Small intestine (tissue), 7 donors: ENCODE data around the gene DNAI2. TPM values are rescaled to one million over a fixed set of nuclear protein-coding genes. Genes with fewer than 3 reads are reported as not detected.

ENCODE experiments used
- DNase-seq, 2 donors: peaks; one replicate each; pipeline versions ENCODE4 v3.0.0 to v3.0.0-alpha.2; 2013
- FAIRE-seq: peaks from 2 replicates; lab custom pipeline; 2012; peaks lifted over from hg19 to GRCh38; lab: Jason Lieb, UNC
- H3K27ac ChIP-seq, 3 donors: one replicate each; pipeline ENCODE4 v1.5.1; 2013; ENCODE audit warnings: low read length in 2 of 3, mild to moderate bottlenecking in 2 of 3, control low read depth in 1 of 3, inconsistent platforms in 1 of 3, low read depth in 1 of 3, moderate library complexity in 1 of 3
- H3K27me3 ChIP-seq, 3 donors: one replicate each; pipeline ENCODE4 v1.6.1; 2013; ENCODE audit warnings: low read length in 3 of 3, inconsistent platforms in 1 of 3; ENCODE audit not compliant: control insufficient read depth in 3 of 3, insufficient read depth in 3 of 3
- H3K36me3 ChIP-seq, 3 donors: one replicate each; pipeline ENCODE4 v1.6.1; 2013; ENCODE audit warnings: low read length in 3 of 3, inconsistent platforms in 1 of 3, low read depth in 1 of 3, mild to moderate bottlenecking in 1 of 3, moderate library complexity in 1 of 3; ENCODE audit not compliant: control insufficient read depth in 3 of 3, insufficient read depth in 2 of 3
- H3K4me1 ChIP-seq, 3 donors: one replicate each; pipeline ENCODE4 v1.6.1; 2013; ENCODE audit warnings: low read length in 2 of 3, inconsistent platforms in 1 of 3, low read depth in 1 of 3, mild to moderate bottlenecking in 1 of 3, moderate library complexity in 1 of 3; ENCODE audit not compliant: control insufficient read depth in 3 of 3, insufficient read depth in 2 of 3
- H3K4me3 ChIP-seq, 3 donors: one replicate each; pipeline ENCODE4 v1.5.1; 2013; ENCODE audit warnings: low read length in 3 of 3, control low read depth in 1 of 3, inconsistent platforms in 1 of 3, low read depth in 1 of 3, mild to moderate bottlenecking in 1 of 3, moderate library complexity in 1 of 3
- H3K9me3 ChIP-seq, 2 donors: one replicate each; pipeline ENCODE4 v1.6.1; 2013; ENCODE audit warnings: low read depth in 1 of 2, low read length in 1 of 2; ENCODE audit not compliant: control insufficient read depth in 2 of 2, insufficient read depth in 1 of 2
- WGBS, 3 donors: extraction: QIAGEN DNeasy Blood & Tissue Kit; methylation state at CpG; one replicate each; pipeline ENCODE4 v1.1.7; 2013; 5-methylcytosine and 5-hydroxymethylcytosine counted together
- polyA plus RNA-seq, 4 donors: library from polyadenylated mRNA; stranded (reverse) in 3 of 4; unstranded in 1 of 4; fragments of 200-250 nt in 3 of 4; fragments of 120-200 nt in 1 of 4; gene quantifications; one replicate each; pipeline versions ENCODE4 v1.2.1 to v1.2.3, GENCODE V29; 2013
- donor health status: healthy with polysubstance abuse.
- donor health status: control.
- donor health status: control.
- donor health status: Bipolar disorder and iron deficiency.
- donor health status: healthy.

The DNAI2 gene
- polyA plus RNA-seq, 4 donors: 0.03 to 0.10 TPM; not detected in 2

DNA sequence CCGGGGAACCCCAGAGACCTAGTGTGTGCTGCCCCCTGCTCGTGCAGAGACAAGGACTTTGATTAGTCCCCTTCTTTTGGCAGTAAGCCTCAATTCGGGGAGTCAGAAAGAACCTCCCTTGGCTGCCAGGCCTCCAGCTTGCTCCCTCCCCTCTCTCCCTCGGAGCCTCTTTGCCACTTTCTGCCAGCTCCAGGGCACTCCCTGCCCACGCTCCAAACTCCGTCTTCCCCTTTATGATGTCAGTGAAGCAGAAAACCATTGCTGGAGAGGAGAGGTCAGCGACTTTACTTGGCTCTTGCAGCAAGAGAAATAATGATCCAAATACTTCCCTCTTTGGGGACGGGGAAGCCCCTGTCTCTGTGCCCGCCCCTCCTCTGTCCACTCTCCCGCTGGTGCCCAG, 32.6 kb upstream of the DNAI2 start:
- Histone ChIP-seq H3K27me3 (no peaks in the 10 kb centered on the region), H3K9me3 (no peaks in the 10 kb centered on the region), H3K27ac (no peak overlapping the region), H3K36me3 (peaks cover 0 to 60% (median 0%) of the 10 kb centered on the region in 3 donors), H3K4me1 (no peaks in the 10 kb centered on the region), H3K4me3 (no peak overlapping the region)
- FAIRE-seq (no peak), DNase-seq (no peak)
- WGBS, 3 donors: 59 to 62% (median 61%) methylated on average over 10 of the region's 10 CpGs

GRCh38 chr17:74241847-74242246, 32.2 kb upstream of the DNAI2 start:
- Histone ChIP-seq H3K36me3 (peaks cover 0 to 56% (median 0%) of the 10 kb centered on the region in 3 donors), H3K27ac (no peak overlapping the region), H3K27me3 (no peaks in the 10 kb centered on the region), H3K9me3 (no peaks in the 10 kb centered on the region), H3K4me1 (no peaks in the 10 kb centered on the region), H3K4me3 (no peak overlapping the region)
- no peak for FAIRE-seq
- 46 to 80% (median 78%) methylated on average over 2 of the region's 2 CpGs for WGBS, 3 donors
- DNase-seq: no peak

- FAIRE-seq (no peak), DNase-seq (no peak)
- 62 to 80% (median 72%) methylated on average over 13 of the region's 13 CpGs for WGBS, 3 donors
- no peaks in the 10 kb centered on the region for H3K27me3 ChIP-seq
- H3K4me3 ChIP-seq: no peak overlapping the region
- peaks cover 0 to 55% (median 0%) of the 10 kb centered on the region in 3 donors for H3K36me3 ChIP-seq
- no peaks in the 10 kb centered on the region for H3K4me1 ChIP-seq
- H3K9me3 ChIP-seq: no peaks in the 10 kb centered on the region
- H3K27ac ChIP-seq: no peak overlapping the region
These were observed 30.9 kb upstream of the DNAI2 start for GRCh38 chr17:74243013-74243755.

DNA sequence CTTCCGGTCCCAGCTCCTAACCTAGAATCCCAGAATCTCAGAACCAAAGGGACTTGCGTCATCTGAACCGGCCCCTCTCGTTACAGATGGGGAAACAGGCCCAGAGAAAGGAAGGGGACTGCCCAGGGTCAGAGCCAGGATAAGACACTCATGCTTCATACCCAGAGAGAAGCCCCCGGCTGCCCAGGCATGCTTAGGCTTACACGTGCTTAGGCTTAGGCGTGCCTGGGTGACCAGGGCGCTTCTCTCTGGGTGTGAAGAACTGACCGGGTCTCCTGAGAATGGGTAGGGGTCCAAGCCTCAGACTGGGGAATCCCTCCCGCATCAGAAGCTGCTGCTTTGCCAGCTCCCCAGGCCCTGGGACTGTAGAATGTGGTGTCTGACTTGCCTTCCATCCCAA, 29.9 kb upstream of the DNAI2 start:
- H3K27ac ChIP-seq: no peak overlapping the region
- no peak for FAIRE-seq
- no peaks in the 10 kb centered on the region for H3K9me3 ChIP-seq
- H3K36me3 ChIP-seq: peaks cover 0 to 54% (median 0%) of the 10 kb centered on the region in 3 donors
- H3K27me3 ChIP-seq: no peaks in the 10 kb centered on the region
- DNase-seq: no peak
- WGBS, 3 donors: 91 to 95% (median 94%) methylated on average over 10 of the region's 10 CpGs
- H3K4me3 ChIP-seq: no peak overlapping the region
- H3K4me1 ChIP-seq: no peaks in the 10 kb centered on the region

GRCh38 chr17:74244548-74244947, 29.5 kb upstream of the DNAI2 start:
- DNase-seq: peak in 1 of 2 donors; percentile 8
- FAIRE-seq: no peak
- WGBS, 3 donors: 65 to 77% (median 68%) methylated on average over 6 of the region's 6 CpGs
- H3K4me3 ChIP-seq: no peak overlapping the region
- H3K9me3 ChIP-seq: no peaks in the 10 kb centered on the region
- no peak overlapping the region for H3K27ac ChIP-seq
- no peaks in the 10 kb centered on the region for H3K27me3 ChIP-seq
- H3K4me1 ChIP-seq: no peaks in the 10 kb centered on the region
- peaks cover 0 to 54% (median 0%) of the 10 kb centered on the region in 3 donors for H3K36me3 ChIP-seq

- DNase-seq: peak in 1 of 2 donors; percentile 24
- WGBS, 3 donors: 48 to 63% (median 55%) methylated on average over 20 to 21 of the region's 21 CpGs
- Histone ChIP-seq H3K36me3 (peaks cover 0 to 58% (median 0%) of the 10 kb centered on the region in 3 donors), H3K27ac (no peak overlapping the region), H3K4me3 (no peak overlapping the region), H3K27me3 (no peaks in the 10 kb centered on the region), H3K9me3 (no peaks in the 10 kb centered on the region), H3K4me1 (no peaks in the 10 kb centered on the region)
- no peak for FAIRE-seq
These were observed 28.7 kb upstream of the DNAI2 start for GRCh38 chr17:74245145-74245831.

GRCh38 chr17:74245871-74246270, 28.2 kb upstream of the DNAI2 start:
- WGBS, 3 donors: 49 to 73% (median 62%) methylated on average over 5 of the region's 5 CpGs
- no peak for DNase-seq
- Histone ChIP-seq H3K9me3 (no peaks in the 10 kb centered on the region), H3K36me3 (peaks cover 0 to 61% (median 0%) of the 10 kb centered on the region in 3 donors), H3K4me3 (no peak overlapping the region), H3K4me1 (no peaks in the 10 kb centered on the region), H3K27me3 (no peaks in the 10 kb centered on the region), H3K27ac (no peak overlapping the region)
- no peak for FAIRE-seq

DNA sequence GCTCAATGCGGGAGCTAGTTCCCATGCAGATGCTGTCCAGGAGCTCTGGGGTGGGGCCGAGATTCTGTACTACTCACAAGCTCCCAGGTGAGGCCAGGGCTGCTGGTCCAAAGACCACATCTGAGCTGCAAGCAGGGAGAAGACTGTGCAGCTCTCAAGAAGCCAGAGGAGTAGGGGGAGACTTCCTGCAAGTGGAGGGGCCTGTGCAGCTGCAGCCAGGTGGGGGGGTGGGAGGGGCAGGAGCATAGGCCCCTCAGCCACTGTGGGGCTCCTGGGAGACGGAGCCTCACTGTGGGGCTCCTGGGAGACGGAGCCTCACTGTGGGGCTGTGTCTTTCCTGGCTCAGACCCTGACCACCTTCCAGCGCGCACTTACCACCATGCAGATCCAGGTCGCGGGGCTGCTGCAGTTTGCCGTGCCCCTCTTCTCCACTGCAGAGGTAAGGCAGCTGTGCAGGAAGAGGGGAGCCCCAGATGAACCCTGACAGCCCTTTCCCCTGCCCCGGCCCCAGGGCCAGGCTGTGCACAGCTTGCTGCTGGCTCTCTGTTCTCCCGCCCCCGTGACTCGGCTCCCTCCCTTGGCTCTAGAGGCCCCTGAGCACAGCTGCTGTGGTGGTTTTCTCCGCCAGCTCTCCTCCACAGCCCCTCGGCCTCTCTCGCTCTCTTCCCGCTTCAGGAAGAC, 24.3 kb upstream of the DNAI2 start:
- H3K27ac ChIP-seq: no peak overlapping the region
- no peaks in the 10 kb centered on the region for H3K27me3 ChIP-seq
- no peaks in the 10 kb centered on the region for H3K9me3 ChIP-seq
- WGBS, 3 donors: 62 to 77% (median 65%) methylated on average over 13 to 17 of the region's 17 CpGs
- DNase-seq: no peak
- H3K4me1 ChIP-seq: no peaks in the 10 kb centered on the region
- peaks cover 0 to 61% (median 0%) of the 10 kb centered on the region in 3 donors for H3K36me3 ChIP-seq
- FAIRE-seq: no peak
- no peak overlapping the region for H3K4me3 ChIP-seq
